CD4-positive, alpha-beta T cell treated with Interleukin-6 at 100 ng/mL for 8 hours (primary cell): Measurements from ENCODE around the gene LRRC53.

ENCODE experiments used
- DNase-seq: peaks from one replicate; pipeline ENCODE4 v3.0.0-alpha.2; 2020; ENCODE audit warnings: mixed read lengths, low spot score

LRRC53 gene

GRCh38 chr1:74502858-74503257 is 9.6 kb downstream of the LRRC53 start:
- DNase-seq = no peak

DNA sequence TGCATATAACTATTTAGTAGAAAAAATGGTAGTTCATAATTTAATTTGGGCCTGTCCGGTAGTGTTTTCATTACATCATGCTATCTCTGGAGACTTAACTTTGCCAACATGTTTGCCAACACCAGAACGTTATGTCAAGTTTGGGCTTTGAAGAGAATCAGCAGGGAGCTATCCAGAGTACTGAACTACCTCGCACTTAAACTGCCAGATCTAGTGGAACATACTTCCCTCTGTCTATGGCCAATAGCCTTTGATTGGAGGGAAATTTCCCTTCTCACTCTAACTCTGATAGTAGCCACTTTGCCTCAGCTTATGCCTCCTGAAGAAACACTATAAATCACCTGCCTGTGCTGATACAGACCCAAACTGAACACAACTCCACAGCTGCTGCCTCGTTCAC is 10.0 kb downstream of the LRRC53 start:
- no peak for DNase-seq

GRCh38 chr1:74498901-74499300 is 13.5 kb downstream of the LRRC53 start:
- no peak for DNase-seq

DNA sequence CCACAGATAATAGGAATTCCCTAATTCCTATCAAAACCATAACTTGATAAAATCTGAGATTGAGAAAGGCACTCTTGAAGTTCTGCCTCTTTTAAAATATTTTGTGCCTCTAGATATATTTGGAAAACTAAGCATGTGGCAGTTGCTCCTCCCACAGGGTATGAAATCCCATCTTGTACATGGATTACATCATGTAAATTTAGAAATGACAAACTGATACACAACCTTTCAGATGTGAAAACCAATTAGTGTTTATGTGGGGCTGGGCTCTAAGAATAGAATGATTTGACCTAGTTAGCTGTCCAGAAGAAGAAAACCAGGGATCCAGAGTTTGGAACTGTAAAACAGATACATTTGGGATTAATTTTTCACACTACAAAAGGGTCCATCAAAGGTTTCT is 15.7 kb downstream of the LRRC53 start:
- DNase-seq = no peak

DNA sequence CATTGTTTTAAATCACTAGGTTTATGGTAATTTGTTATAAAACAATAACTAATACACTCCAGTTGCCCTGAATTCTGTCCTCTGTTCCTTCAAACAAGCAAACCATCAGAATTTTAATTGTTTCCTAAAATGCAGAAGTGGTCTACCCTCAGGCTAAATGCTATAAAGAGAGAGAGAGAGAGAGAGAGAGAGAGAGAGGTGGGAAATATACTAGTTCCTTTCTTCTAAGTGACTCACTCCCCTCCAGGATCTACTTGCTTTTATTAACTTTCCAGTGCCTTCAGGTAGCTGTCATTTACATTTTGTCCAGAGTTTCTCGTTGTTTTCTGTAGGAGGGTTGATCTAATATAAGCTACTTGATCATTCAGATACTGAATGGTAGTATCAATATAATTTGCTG is 26.4 kb downstream of the LRRC53 start:
- no peak for DNase-seq

- no peak for DNase-seq
Measured at GRCh38 chr1:74485622-74486021, 26.8 kb downstream of the LRRC53 start.

- no peak for DNase-seq
Measured at GRCh38 chr1:74481607-74482006, 30.8 kb downstream of the LRRC53 start.

- no peak for DNase-seq
Measured at GRCh38 chr1:74480068-74480467, 32.3 kb downstream of the LRRC53 start.

- DNase-seq = no peak
Measured at GRCh38 chr1:74478979-74479378, 33.4 kb downstream of the LRRC53 start.

- DNase-seq = no peak
Measured at GRCh38 chr1:74474585-74474984, 37.8 kb downstream of the LRRC53 start.

- DNase-seq = no peak
Measured at GRCh38 chr1:74471470-74471869, 40.9 kb downstream of the LRRC53 start.

- no peak for DNase-seq
Measured at GRCh38 chr1:74470936-74471335, 41.5 kb downstream of the LRRC53 start.

DNA sequence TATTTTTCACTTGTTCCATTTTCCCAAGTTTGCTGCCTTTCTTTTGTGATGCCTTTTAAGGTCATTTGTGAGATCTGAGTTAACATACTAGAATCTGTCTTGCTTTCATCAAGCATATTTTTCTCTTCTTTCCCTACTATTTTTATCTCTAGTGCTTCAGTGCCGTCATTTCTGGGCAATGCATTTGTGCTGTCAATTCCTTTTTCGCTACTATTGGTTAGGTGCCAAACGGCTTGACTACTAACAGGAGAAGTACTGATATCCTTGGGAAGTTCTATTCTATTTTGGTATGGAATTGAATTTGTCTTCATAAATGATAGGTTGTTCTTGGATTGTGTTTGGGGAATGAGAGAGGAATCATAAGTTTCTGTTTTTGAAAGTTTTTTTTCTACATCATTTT is 42.2 kb downstream of the LRRC53 start:
- DNase-seq = no peak

- no peak for DNase-seq
Measured at GRCh38 chr1:74468982-74469603, 43.3 kb downstream of the LRRC53 start.

DNA sequence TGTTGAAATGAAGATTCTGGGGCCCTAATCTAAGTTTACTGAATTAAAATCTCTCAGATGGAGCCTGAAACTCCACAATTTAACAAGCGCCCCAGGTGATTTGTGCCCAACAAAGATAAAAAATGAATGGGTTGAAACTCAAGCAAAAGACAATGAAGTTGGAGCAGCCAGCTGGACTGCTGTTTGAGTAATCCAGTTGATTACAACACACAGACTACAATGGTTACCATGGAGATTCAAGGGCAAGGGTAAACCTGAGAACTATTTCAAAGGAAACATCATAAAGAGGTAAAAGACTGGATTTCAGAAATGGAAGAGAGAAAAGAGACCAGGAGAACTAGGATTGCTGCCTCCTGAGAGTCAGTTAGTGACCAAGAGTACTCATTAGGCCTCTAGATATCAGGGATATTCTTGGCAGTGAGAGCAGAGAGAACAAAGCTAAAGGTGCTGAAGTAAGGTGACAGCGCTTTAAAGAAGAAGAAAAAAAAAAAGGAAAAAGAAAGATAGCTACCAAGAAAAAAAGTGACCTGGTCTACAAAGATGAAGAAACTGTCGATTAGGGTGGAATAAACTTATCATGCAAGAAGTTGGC is 44.5 kb downstream of the LRRC53 start:
- no peak for DNase-seq

DNA sequence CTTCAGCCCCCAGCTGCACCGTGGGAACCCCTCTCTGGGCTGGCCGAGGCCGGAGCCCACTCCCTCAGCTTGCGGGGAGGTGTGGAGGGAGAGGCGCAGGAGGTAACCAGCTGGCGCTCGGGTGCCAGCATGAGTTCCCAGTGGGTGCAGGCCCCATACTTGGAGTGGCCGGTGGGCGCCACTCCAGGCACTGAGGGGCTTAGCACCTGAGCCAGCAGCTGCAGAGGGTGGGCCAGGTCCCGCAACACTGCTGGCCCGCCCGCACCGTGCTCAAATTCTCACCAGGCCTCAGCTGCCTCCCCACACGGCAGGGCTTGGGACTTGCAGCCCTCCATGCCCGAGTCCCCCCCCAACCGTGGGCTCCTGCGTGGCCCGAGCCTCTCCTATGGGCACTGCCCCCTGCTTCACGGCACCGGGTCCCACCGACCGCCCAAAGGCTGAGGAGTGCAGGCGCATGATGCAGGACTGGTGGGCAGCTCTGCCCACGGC is 47.2 kb downstream of the LRRC53 start:
- no peak for DNase-seq

GRCh38 chr1:74464037-74464436 is 48.4 kb downstream of the LRRC53 start:
- DNase-seq = no peak

- DNase-seq = no peak
Measured at GRCh38 chr1:74463333-74463988, 49.0 kb downstream of the LRRC53 start.

- DNase-seq = no peak
Measured at GRCh38 chr1:74457253-74457652, 55.2 kb downstream of the LRRC53 start.

- no peak for DNase-seq
Measured at GRCh38 chr1:74455390-74455789, 57.0 kb downstream of the LRRC53 start.

- DNase-seq = no peak
Measured at GRCh38 chr1:74453277-74453676, 59.1 kb downstream of the LRRC53 start.

- no peak for DNase-seq
Measured at GRCh38 chr1:74452035-74452434, 60.4 kb downstream of the LRRC53 start.

DNA sequence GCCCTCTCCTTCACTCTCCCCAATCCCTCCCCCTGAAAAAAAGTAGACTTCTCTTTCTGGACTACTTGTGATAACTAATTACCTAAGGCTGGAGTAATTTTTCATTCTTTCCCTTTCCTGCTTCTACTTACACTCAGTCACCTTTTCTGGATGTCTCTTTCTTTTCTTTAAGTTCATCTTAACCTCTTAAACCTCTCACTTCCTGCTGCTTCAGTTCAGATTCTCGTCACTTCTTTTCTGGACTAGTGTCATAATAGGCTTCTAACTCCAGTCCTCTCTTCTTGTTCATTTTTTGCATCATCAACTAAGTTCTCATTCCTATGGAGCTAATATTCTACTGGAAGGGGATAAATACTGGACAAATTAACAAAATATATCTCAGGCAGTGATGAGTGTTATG is 75.4 kb downstream of the LRRC53 start:
- DNase-seq = no peak

GRCh38 chr1:74436078-74436477 is 76.3 kb downstream of the LRRC53 start:
- DNase-seq = no peak
